HG02678 (cell line): ENCODE results near the gene ZNF263.
"Not testable (repeated sequence)": the region's sequence is repeated elsewhere in the genome, so short reads cannot be mapped to it uniquely, and the experiment has no call there.

Source experiments
- ATAC-seq: cut with Tn5 transposase; IDR thresholded peaks from one replicate; pipeline ENCODE4 v1.9.1; 2021; ENCODE audit warnings: mild to moderate bottlenecking, moderate library complexity; ENCODE audit not compliant: unreplicated experiment

ZNF263 gene

GRCh38 chr16:3266873-3267537 lies 16.3 kb upstream of the ZNF263 start:
- no peak for ATAC-seq

GRCh38 chr16:3268294-3268693 lies 15.0 kb upstream of the ZNF263 start:
- ATAC-seq = no peak

GRCh38 chr16:3270718-3271117 lies 12.6 kb upstream of the ZNF263 start:
- ATAC-seq = not testable (repeated sequence)

- ATAC-seq = not testable (repeated sequence)
Measured at GRCh38 chr16:3271281-3271680, 12.0 kb upstream of the ZNF263 start.

- no peak for ATAC-seq
Measured at GRCh38 chr16:3274490-3274889, 8.8 kb upstream of the ZNF263 start.

GRCh38 chr16:3274947-3275346 lies 8.3 kb upstream of the ZNF263 start:
- ATAC-seq = no peak

GRCh38 chr16:3276679-3277078 lies 6.6 kb upstream of the ZNF263 start:
- ATAC-seq = no peak

- ATAC-seq = no peak
Measured at GRCh38 chr16:3281222-3281820, 2.0 kb upstream of the ZNF263 start.

- peak; percentile 24 for ATAC-seq
Measured at GRCh38 chr16:3282103-3282729, 1.1 kb upstream of the ZNF263 start.

- ATAC-seq = no peak
Measured at GRCh38 chr16:3283543-3284447, 504 bp downstream of the ZNF263 start.

- ATAC-seq = no peak
Measured at GRCh38 chr16:3285131-3285530, 1.8 kb downstream of the ZNF263 start.

GRCh38 chr16:3289998-3290673 lies 6.8 kb downstream of the ZNF263 start:
- ATAC-seq = no peak

- ATAC-seq = no peak
Measured at GRCh38 chr16:3292604-3293003, 9.3 kb downstream of the ZNF263 start.

GRCh38 chr16:3295209-3295608 lies 11.9 kb downstream of the ZNF263 start:
- no peak for ATAC-seq

GRCh38 chr16:3295783-3296182 lies 12.5 kb downstream of the ZNF263 start:
- ATAC-seq = no peak

- no peak for ATAC-seq
Measured at GRCh38 chr16:3304370-3304769, 21.1 kb downstream of the ZNF263 start.

- peak; percentile 96 for ATAC-seq
Measured at GRCh38 chr16:3305109-3306068, 22.1 kb downstream of the ZNF263 start, which contains the start of the genes TIGD7 and ZNF75A. TIGD7 (minus strand) TSS chr16:3305430; CDS start chr16:3300614, 4,816 bp downstream. ZNF75A (plus strand) TSS chr16:3305497; CDS start chr16:3308429, 2,932 bp downstream.

- no peak for ATAC-seq
Measured at GRCh38 chr16:3306078-3306477, 22.8 kb downstream of the ZNF263 start.

- no peak for ATAC-seq
Measured at GRCh38 chr16:3311496-3311895, 28.2 kb downstream of the ZNF263 start.
